HEK293T (cell line): ENCODE data around the gene ABR.
"Not testable (repeated sequence)": the region's sequence is repeated elsewhere in the genome, so short reads cannot be mapped to it uniquely, and the experiment has no call there.

ENCODE experiments used
- CTCF ChIA-PET: fragments of 350-600 bp; formaldehyde crosslinking; extraction: SDS; loops from one replicate; lab custom pipeline; 2021; ENCODE audit warnings: antibody characterized with exemption, inconsistent platforms; lab: Yijun Ruan, JAX
- POLR2A ChIA-PET: fragments of 350-600 bp; formaldehyde crosslinking; extraction: SDS; loops from one replicate; lab custom pipeline; 2020; ENCODE audit warnings: antibody characterized with exemption, inconsistent platforms; lab: Yijun Ruan, JAX
- DNase-seq: peaks from one replicate; pipeline ENCODE4 v3.0.0; 2012; ENCODE audit warnings: mixed read lengths; ENCODE audit errors: extremely low spot score
- ARNT ChIP-seq: fragments of 450-650 bp; IDR thresholded peaks from 2 replicates; pipeline ENCODE4 v1.6.1; 2017; ENCODE audit warnings: mild to moderate bottlenecking
- BHLHE40 ChIP-seq: fragments of 450-650 bp; IDR thresholded peaks from 2 replicates; pipeline ENCODE4 v1.6.1; 2016; ENCODE audit warnings: mild to moderate bottlenecking, moderate library complexity, borderline replicate concordance
- CTBP1 ChIP-seq: fragments of 450-650 bp; IDR thresholded peaks from 2 replicates; pipeline ENCODE4 v1.6.1; 2016; ENCODE audit warnings: borderline replicate concordance
- ELF4 ChIP-seq: fragments of 450-650 bp; IDR thresholded peaks from 2 replicates; pipeline ENCODE4 v1.6.1; 2017; ENCODE audit warnings: antibody characterized with exemption
- FOXA1 ChIP-seq: fragments of 450-650 bp; IDR thresholded peaks from 2 replicates; pipeline ENCODE4 v1.6.1; 2016; ENCODE audit warnings: mild to moderate bottlenecking
- FOXK2 ChIP-seq: fragments of 450-650 bp; IDR thresholded peaks from 2 replicates; pipeline ENCODE4 v1.6.1; 2016; ENCODE audit warnings: mild to moderate bottlenecking
- FOXM1 ChIP-seq: fragments of 450-650 bp; IDR thresholded peaks from 2 replicates; pipeline ENCODE4 v1.6.1; 2017; ENCODE audit warnings: mild to moderate bottlenecking, borderline replicate concordance
- HDGF ChIP-seq: fragments of 450-650 bp; IDR thresholded peaks from 2 replicates; pipeline ENCODE4 v1.6.1; 2017; ENCODE audit warnings: antibody characterized with exemption, borderline replicate concordance
- L3MBTL2 ChIP-seq: fragments of 450-650 bp; conservative IDR thresholded peaks from 2 replicates; pipeline ENCODE4 v1.6.1; 2016; ENCODE audit warnings: mild to moderate bottlenecking
- LEF1 ChIP-seq: fragments of 450-650 bp; IDR thresholded peaks from 2 replicates; pipeline ENCODE4 v1.6.1; 2017; ENCODE audit warnings: mild to moderate bottlenecking, borderline replicate concordance
- NFRKB ChIP-seq: fragments of 450-650 bp; IDR thresholded peaks from 2 replicates; pipeline ENCODE4 v1.6.1; 2016; ENCODE audit warnings: mild to moderate bottlenecking, moderate library complexity
- PKNOX1 ChIP-seq: fragments of 450-650 bp; IDR thresholded peaks from 2 replicates; pipeline ENCODE4 v1.6.1; 2016
- SP1 ChIP-seq: fragments of 450-650 bp; IDR thresholded peaks from 2 replicates; pipeline ENCODE4 v1.6.1; 2017
- SUZ12 ChIP-seq: fragments of 450-650 bp; IDR thresholded peaks from 2 replicates; pipeline ENCODE4 v1.6.1; 2016; ENCODE audit warnings: mild to moderate bottlenecking
- TARDBP ChIP-seq: fragments of 450-650 bp; IDR thresholded peaks from 2 replicates; pipeline ENCODE4 v1.6.1; 2016
- ZNF384 ChIP-seq: fragments of 450-650 bp; IDR thresholded peaks from 2 replicates; pipeline ENCODE4 v1.6.1; 2016

Gene ABR

GRCh38 chr17:1154704-1155103 lies 25.1 kb downstream of the ABR start:
- DNase-seq, result no peak
- ChIA-PET POLR2A (no interaction called here), CTCF (no interaction called here)
- no peak for TF ChIP-seq SP1
- no peak for TF ChIP-seq ELF4
- TF ChIP-seq NFRKB, result no peak
- no peak for TF ChIP-seq HDGF
- no peak for TF ChIP-seq LEF1
- no peak for TF ChIP-seq FOXA1
- TF ChIP-seq ARNT, result no peak
- no peak for TF ChIP-seq PKNOX1
- TF ChIP-seq FOXK2, result no peak
- TF ChIP-seq BHLHE40, result no peak
- TF ChIP-seq SUZ12, result no peak
- TF ChIP-seq CTBP1, result no peak
- TF ChIP-seq FOXM1, result no peak

- TF ChIP-seq SUZ12 (no peak), ARNT (no peak), BHLHE40 (no peak), CTBP1 (no peak), SP1 (no peak), TARDBP (no peak), FOXA1 (no peak), ZNF384 (no peak), PKNOX1 (no peak), ELF4 (no peak), FOXM1 (no peak), LEF1 (no peak), HDGF (no peak), NFRKB (no peak), L3MBTL2 (no peak), FOXK2 (no peak)
- DNase-seq, result peak; percentile 61
- POLR2A ChIA-PET, result no interaction called here
- CTCF ChIA-PET, result interaction anchor here (1.0 kb wide), 1 partner anchor 98 kb away, joined by 3 read pairs; no protein-coding TSS in a partner anchor
Observed at GRCh38 chr17:1153795-1154546, 25.8 kb downstream of the ABR start.

GRCh38 chr17:1152582-1152981 lies 27.2 kb downstream of the ABR start:
- POLR2A ChIA-PET, CTCF ChIA-PET, DNase-seq: not testable (repeated sequence)

- ChIA-PET CTCF (interaction anchor here (1.3 to 4.0 kb wide), 2 partner anchors 29 to 36 kb away, joined by 3 to 15 read pairs; no protein-coding TSS in a partner anchor), POLR2A (no interaction called here)
- no peak for DNase-seq
- no peak for TF ChIP-seq TARDBP
- no peak for TF ChIP-seq CTBP1
- TF ChIP-seq HDGF, result no peak
- TF ChIP-seq FOXK2, result no peak
- no peak for TF ChIP-seq SP1
- TF ChIP-seq BHLHE40, result no peak
- no peak for TF ChIP-seq LEF1
Observed at GRCh38 chr17:1150863-1151600, 28.7 kb downstream of the ABR start.

- no peak for DNase-seq
- no peak for TF ChIP-seq BHLHE40
- TF ChIP-seq FOXM1, result no peak
- no peak for TF ChIP-seq HDGF
- no peak for TF ChIP-seq ARNT
- TF ChIP-seq ELF4, result no peak
- POLR2A ChIA-PET, result no interaction called here
- CTCF ChIA-PET, result interaction anchor here (4.0 kb wide), 1 partner anchor 27 kb away, joined by 15 read pairs; no protein-coding TSS in a partner anchor
Observed at GRCh38 chr17:1149869-1150268, 29.9 kb downstream of the ABR start.

GRCh38 chr17:1147664-1148063 lies 32.1 kb downstream of the ABR start:
- TF ChIP-seq SUZ12 (no peak), L3MBTL2 (no peak; the same call in 1 of the 2 replicates), SP1 (no peak), TARDBP (no peak), ARNT (no peak), PKNOX1 (no peak), ELF4 (no peak), ZNF384 (no peak), FOXA1 (no peak), BHLHE40 (no peak), CTBP1 (no peak), FOXM1 (no peak), HDGF (no peak), NFRKB (no peak)
- CTCF ChIA-PET, result interaction anchor here (1.5 to 4.0 kb wide), 4 partner anchors 9 to 91 kb away, joined by 3 to 27 read pairs (median 12); no protein-coding TSS in a partner anchor
- DNase-seq, result peak; percentile 74
- POLR2A ChIA-PET, result interaction anchor here (0.9 to 2.0 kb wide), 2 partner anchors 10 to 25 kb away, joined by 5 to 9 read pairs; no protein-coding TSS in a partner anchor
